Measurements from ENCODE around the gene STK31.
"Not testable (repeated sequence)": the region's sequence is repeated elsewhere in the genome, so short reads cannot be mapped to it uniquely, and the experiment has no call there.

STK31 gene

DNA sequence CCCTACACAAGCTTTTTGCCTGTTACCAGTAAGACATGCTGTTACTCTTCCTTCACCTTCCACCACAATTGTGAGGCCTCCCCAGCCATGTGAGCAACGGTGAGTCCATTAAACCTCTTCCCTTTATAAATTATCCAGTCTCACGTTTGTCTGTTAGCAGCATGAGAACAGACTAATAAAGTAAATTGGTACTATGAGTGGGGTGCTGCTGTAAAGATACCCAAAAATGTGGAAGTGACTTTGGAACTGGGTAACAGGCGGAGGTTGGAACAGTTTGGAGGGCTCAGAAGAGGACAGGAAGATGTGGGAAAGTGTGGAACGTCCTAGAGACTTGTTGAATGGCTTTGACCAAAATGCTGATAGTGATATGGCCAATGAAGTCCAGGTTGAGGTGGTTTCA, 122.7 kb downstream of the STK31 start:
- H3K9me3 ChIP-seq (ENCODE audit: control insufficient read depth, low read length); H3K4me1 ChIP-seq (ENCODE audit: control insufficient read depth, insufficient read depth, low read length); H3K4me3 ChIP-seq (ENCODE audit: low read length); H3K36me3 ChIP-seq (ENCODE audit: control insufficient read depth, insufficient read depth, low read length); H3K9ac ChIP-seq (ENCODE audit: low read length); H3K27me3 ChIP-seq (ENCODE audit: control insufficient read depth, insufficient read depth, low read length): not testable (repeated sequence)

GRCh38 chr7:23833405-23833804, 123.4 kb downstream of the STK31 start:
- Histone ChIP-seq H3K9me3 (ENCODE audit: control insufficient read depth, low read length) (no peaks in the 10 kb centered on the region), H3K27me3 (ENCODE audit: control insufficient read depth, insufficient read depth, low read length) (no peaks in the 10 kb centered on the region), H3K4me3 (ENCODE audit: low read length) (no peak overlapping the region), H3K36me3 (ENCODE audit: control insufficient read depth, insufficient read depth, low read length) (no peaks in the 10 kb centered on the region), H3K9ac (ENCODE audit: low read length) (no peak overlapping the region), H3K4me1 (ENCODE audit: control insufficient read depth, insufficient read depth, low read length) (no peaks in the 10 kb centered on the region)

DNA sequence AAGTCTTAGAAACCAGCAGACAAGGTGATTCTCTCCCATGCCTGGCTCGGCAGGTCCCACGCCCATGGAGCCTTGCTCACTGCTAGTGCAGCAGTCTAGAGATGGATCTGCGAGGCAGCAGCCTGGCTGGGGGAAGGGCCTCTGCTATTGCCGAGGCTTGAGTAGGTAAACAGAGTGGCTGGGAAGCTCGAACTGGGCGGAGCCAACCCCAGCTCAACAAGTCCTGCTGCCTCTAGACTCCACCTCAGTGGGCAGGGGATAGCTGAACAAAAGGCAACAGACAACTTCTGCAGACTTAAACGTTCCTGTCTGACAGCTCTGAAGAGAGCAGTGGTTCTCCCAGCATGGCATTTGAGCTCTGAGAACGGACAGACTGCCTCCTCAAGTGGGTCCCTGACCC, 134.8 kb downstream of the STK31 start:
- H3K9ac ChIP-seq (ENCODE audit: low read length); H3K9me3 ChIP-seq (ENCODE audit: control insufficient read depth, low read length); H3K4me3 ChIP-seq (ENCODE audit: low read length); H3K27me3 ChIP-seq (ENCODE audit: control insufficient read depth, insufficient read depth, low read length); H3K4me1 ChIP-seq (ENCODE audit: control insufficient read depth, insufficient read depth, low read length); H3K36me3 ChIP-seq (ENCODE audit: control insufficient read depth, insufficient read depth, low read length): not testable (repeated sequence)

GRCh38 chr7:23852135-23852534, 142.1 kb downstream of the STK31 start:
- no peak overlapping the region for H3K4me3 ChIP-seq (ENCODE audit: low read length)
- H3K4me1 ChIP-seq (ENCODE audit: control insufficient read depth, insufficient read depth, low read length): no peaks in the 10 kb centered on the region
- H3K36me3 ChIP-seq (ENCODE audit: control insufficient read depth, insufficient read depth, low read length): no peaks in the 10 kb centered on the region
- no peak overlapping the region for H3K9ac ChIP-seq (ENCODE audit: low read length)
- no peaks in the 10 kb centered on the region for H3K9me3 ChIP-seq (ENCODE audit: control insufficient read depth, low read length)
- no peaks in the 10 kb centered on the region for H3K27me3 ChIP-seq (ENCODE audit: control insufficient read depth, insufficient read depth, low read length)

DNA sequence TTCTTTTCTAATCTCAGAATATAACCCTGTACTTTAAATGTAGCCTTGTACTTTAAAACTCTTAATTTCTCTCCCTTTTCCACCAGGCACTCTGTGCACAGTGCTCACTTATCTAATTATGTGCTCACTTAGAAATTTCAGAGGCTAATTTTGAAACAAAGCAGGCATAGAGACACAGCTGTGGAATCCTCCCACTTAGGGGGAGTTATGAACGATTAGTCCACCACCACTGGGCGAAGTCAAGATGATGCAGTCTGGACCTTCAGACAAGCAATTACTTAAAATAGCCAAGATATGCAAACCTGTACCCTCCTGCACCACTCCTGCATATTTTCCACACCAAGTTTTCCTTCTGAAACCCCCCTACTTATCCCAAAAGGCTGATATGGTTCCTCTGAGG, 143.0 kb downstream of the STK31 start:
- no peaks in the 10 kb centered on the region for H3K36me3 ChIP-seq (ENCODE audit: control insufficient read depth, insufficient read depth, low read length)
- no peaks in the 10 kb centered on the region for H3K27me3 ChIP-seq (ENCODE audit: control insufficient read depth, insufficient read depth, low read length)
- no peak overlapping the region for H3K9ac ChIP-seq (ENCODE audit: low read length)
- no peaks in the 10 kb centered on the region for H3K4me1 ChIP-seq (ENCODE audit: control insufficient read depth, insufficient read depth, low read length)
- no peaks in the 10 kb centered on the region for H3K9me3 ChIP-seq (ENCODE audit: control insufficient read depth, low read length)
- no peak overlapping the region for H3K4me3 ChIP-seq (ENCODE audit: low read length)

GRCh38 chr7:23863209-23863787, 153.3 kb downstream of the STK31 start:
- no peaks in the 10 kb centered on the region for H3K9me3 ChIP-seq (ENCODE audit: control insufficient read depth, low read length)
- no peaks in the 10 kb centered on the region for H3K4me1 ChIP-seq (ENCODE audit: control insufficient read depth, insufficient read depth, low read length)
- no peaks in the 10 kb centered on the region for H3K27me3 ChIP-seq (ENCODE audit: control insufficient read depth, insufficient read depth, low read length)
- H3K4me3 ChIP-seq (ENCODE audit: low read length): no peak overlapping the region
- H3K36me3 ChIP-seq (ENCODE audit: control insufficient read depth, insufficient read depth, low read length): no peaks in the 10 kb centered on the region
- H3K9ac ChIP-seq (ENCODE audit: low read length): no peak overlapping the region

- no peak overlapping the region for H3K9ac ChIP-seq (ENCODE audit: low read length)
- H3K4me3 ChIP-seq (ENCODE audit: low read length): no peak overlapping the region
- no peaks in the 10 kb centered on the region for H3K9me3 ChIP-seq (ENCODE audit: control insufficient read depth, low read length)
- H3K27me3 ChIP-seq (ENCODE audit: control insufficient read depth, insufficient read depth, low read length): no peaks in the 10 kb centered on the region
- H3K36me3 ChIP-seq (ENCODE audit: control insufficient read depth, insufficient read depth, low read length): no peaks in the 10 kb centered on the region
- no peaks in the 10 kb centered on the region for H3K4me1 ChIP-seq (ENCODE audit: control insufficient read depth, insufficient read depth, low read length)
Observed at GRCh38 chr7:23864973-23865372, 155.0 kb downstream of the STK31 start.

- H3K9ac ChIP-seq (ENCODE audit: low read length): no peak overlapping the region
- no peak overlapping the region for H3K4me3 ChIP-seq (ENCODE audit: low read length)
- no peaks in the 10 kb centered on the region for H3K9me3 ChIP-seq (ENCODE audit: control insufficient read depth, low read length)
- no peaks in the 10 kb centered on the region for H3K27me3 ChIP-seq (ENCODE audit: control insufficient read depth, insufficient read depth, low read length)
- peaks cover 7% of the 10 kb centered on the region for H3K4me1 ChIP-seq (ENCODE audit: control insufficient read depth, insufficient read depth, low read length)
- H3K36me3 ChIP-seq (ENCODE audit: control insufficient read depth, insufficient read depth, low read length): no peaks in the 10 kb centered on the region
Observed at GRCh38 chr7:23873306-23873705, 163.3 kb downstream of the STK31 start.

GRCh38 chr7:23876526-23876925, 166.5 kb downstream of the STK31 start:
- not testable (repeated sequence) for H3K4me3 ChIP-seq (ENCODE audit: low read length); H3K27me3 ChIP-seq (ENCODE audit: control insufficient read depth, insufficient read depth, low read length); H3K36me3 ChIP-seq (ENCODE audit: control insufficient read depth, insufficient read depth, low read length); H3K4me1 ChIP-seq (ENCODE audit: control insufficient read depth, insufficient read depth, low read length); H3K9me3 ChIP-seq (ENCODE audit: control insufficient read depth, low read length); H3K9ac ChIP-seq (ENCODE audit: low read length)

Measured in mucosa of stomach (tissue), 1 donor.